GM21381 (cell line): ENCODE data around the gene ATP11A.

ENCODE experiments used
- ATAC-seq: cut with Tn5 transposase; IDR thresholded peaks from one replicate; pipeline ENCODE4 v1.9.1; 2021; ENCODE audit warnings: mild to moderate bottlenecking, moderate library complexity; ENCODE audit not compliant: unreplicated experiment

The ATP11A gene

DNA sequence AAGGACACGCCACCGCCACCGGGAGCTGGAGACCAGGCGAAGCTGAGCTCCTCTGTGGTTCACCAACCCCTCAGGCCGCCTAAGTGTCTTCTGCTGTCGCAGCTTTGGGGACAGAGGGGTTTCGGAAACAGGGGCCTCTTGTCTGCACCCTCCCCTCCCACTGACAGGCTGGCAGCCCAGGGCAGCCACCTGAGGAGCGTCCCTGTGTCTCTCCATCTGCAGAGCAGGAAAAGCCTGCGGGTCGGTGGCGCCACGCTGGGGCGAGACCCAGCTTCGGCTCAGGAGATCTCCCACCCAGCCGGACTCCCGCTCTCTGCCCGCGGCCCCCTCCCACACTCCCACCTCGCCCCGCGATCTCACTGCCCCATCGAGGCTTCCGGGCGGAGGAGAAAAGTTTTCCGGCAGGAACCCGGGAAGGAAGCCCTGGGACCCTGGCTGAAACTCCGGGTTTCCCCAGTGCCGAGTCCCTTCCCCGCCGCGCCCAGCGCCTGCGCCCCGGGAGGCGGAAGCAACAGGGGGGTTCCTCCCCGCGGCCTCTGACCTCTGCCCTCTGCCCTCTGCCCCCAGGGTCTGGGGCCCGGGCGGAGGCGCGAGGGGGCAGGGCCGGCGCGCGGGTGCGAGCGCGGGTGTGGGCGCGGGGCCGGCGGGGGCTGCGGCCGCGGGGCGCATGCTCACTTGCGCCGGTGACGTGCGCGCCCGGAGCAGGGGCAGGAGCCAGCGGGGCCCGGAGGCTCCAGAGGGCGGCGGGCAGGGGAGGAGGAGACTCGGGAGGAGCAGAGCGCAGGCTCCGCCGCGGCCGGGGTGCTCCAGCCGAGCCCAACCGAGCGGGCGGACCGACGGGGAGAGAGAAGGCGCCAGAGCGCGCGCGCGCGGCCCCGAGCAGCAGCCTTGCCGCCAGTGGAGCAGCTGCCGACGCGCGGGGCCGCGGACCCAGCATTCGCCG is at the start of gene ATP11A:
Gene ATP11A (plus strand): TSS at position 736 of the 943 bp plus-strand sequence. CDS start 379 bp downstream, outside the sequence.
- ATAC-seq: peak; percentile 75

- no peak for ATAC-seq
Measured at GRCh38 chr13:112641456-112642089, 48.3 kb upstream of the ATP11A start.

- no peak for ATAC-seq
Measured at GRCh38 chr13:112642090-112642460, 47.8 kb upstream of the ATP11A start.

- no peak for ATAC-seq
Measured at GRCh38 chr13:112643759-112644459, 45.9 kb upstream of the ATP11A start.

DNA sequence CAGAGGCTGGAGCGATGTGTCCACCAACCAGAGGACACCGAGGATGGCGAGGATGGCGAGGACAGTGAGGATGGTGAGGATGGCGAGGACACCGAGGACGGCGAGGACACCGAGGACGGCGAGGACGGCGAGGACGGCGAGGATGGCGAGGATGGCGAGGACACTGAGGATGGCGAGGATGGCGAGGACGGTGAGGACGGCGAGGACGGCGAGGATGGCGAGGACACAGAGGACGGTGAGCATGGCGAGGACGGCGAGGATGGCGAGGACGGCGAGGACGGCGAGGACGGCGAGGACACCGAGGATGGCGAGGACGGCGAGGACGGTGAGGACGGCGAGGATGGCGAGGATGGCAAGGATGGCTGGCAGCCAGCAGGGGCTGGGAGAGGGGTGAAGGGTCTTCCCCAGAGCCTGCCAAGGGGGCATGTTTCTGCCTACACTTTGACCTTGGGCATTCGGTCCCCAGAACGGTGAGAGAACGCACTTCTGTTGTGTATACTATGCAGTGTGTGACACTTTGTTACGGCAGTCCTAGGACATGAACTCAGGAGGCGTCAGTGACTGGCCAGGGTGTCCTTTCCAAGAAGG is 44.4 kb upstream of the ATP11A start:
- no peak for ATAC-seq

- no peak for ATAC-seq
Measured at GRCh38 chr13:112647256-112647655, 42.6 kb upstream of the ATP11A start.

DNA sequence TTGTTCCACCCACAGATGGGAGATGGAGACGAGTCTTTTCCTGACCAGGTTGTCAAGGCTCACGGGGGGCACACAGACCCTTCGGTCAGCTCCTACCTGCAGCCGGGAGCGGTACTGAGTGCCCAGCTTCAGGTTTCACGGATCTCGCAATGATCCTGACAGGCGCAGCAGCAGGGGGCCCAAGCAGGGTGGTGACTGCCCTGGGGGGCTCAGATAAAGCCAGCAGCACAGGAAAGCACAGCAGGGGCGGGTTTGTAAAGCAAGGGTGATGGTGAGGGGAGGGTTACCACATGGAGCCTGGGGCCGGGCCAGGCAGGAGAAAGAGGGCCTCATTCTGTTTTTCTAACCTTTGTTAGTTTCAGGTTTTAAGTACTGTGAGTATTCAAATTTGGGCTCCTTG is 41.7 kb upstream of the ATP11A start:
- no peak for ATAC-seq

GRCh38 chr13:112648966-112649690 is 40.7 kb upstream of the ATP11A start:
- ATAC-seq: no peak

- ATAC-seq: no peak
Measured at GRCh38 chr13:112651311-112651710, 38.5 kb upstream of the ATP11A start.

GRCh38 chr13:112651750-112652511 is 37.9 kb upstream of the ATP11A start:
- ATAC-seq: no peak

DNA sequence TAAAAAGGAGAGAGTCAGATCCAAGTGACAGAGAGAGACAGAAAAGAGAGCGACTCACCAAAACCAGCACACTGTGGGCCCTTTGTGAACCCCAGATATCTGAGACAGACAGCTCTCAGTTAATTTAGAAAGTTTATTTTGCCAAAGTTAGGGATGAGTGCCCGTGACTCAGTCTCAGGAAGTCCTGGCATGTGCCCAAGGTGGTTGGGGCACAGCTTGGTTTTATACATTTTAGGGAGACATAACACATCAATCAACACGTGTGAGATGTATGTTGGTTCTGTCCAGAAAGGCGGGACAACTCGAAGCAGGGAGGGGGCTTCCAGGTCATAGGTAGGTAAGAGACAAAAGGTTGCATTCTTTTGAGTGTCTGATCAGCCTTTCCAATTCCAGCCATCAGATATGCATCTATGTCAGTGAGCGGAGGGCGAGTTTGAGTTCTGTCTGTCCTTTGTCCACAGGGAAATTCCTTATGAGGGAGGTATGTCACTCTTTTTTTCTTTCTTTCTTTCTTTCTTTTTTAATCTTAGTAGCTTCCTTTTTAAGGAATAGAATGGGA is 37.2 kb upstream of the ATP11A start:
- no peak for ATAC-seq

DNA sequence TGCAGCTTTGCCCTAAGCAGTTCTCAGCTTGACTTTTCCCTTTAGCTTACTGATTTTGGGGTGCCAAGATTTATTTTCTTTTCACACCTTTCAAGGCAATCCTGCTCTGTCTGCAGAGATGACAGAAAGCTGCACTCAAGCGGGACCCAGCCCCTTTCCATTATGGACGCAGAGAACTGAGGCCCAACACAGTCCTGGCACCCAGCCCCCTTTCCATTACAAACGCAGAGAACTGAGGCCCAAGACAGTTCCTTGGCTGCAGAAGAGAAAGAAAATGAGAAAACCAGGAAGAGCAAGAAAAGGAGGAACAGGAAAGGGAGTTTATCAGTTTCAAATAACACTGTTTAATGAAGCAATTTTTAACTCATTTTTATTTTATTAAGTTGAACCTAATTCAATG is 36.8 kb upstream of the ATP11A start:
- ATAC-seq: no peak

DNA sequence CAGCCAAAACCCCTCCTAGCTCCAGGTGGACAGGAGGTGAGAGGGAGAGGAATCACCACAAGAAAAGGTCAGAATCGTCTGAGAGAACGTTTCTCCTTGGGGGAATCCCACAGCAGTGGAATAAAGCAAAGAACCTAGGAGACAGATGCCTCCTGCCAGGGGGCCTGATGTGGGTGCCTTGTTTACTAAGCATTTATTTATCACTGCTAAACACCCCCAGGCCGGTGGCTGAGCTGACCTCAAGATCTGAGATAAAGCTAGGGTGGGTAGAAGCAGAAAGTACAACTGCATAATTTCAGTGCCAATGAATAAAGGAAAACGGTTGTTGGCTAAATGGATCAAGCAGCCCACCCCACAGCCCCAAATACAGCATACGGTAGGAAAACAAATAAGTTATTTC is 33.9 kb upstream of the ATP11A start:
- ATAC-seq: no peak

- ATAC-seq: no peak
Measured at GRCh38 chr13:112657850-112658445, 31.9 kb upstream of the ATP11A start.

DNA sequence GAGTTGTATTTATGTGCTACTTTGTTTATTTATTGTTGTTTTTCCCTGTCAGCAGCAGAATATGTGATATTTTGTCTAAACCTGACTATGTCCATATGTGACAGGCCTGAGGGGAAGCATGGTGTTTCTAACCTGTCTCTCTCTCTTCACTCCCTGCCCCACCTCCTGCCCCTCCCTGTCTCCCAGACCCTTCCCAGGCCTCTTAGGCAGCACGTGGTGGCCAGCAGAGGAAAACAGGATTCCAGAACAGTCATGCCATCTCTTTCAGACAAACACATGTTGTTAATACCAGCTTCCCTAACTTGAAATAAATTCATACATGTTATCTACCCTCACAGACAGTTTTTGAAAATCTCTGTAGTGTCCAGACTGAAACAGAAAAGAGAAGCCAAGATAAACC is 31.0 kb upstream of the ATP11A start:
- no peak for ATAC-seq

GRCh38 chr13:112661291-112661690 is 28.5 kb upstream of the ATP11A start:
- no peak for ATAC-seq

GRCh38 chr13:112664501-112665203 is 25.2 kb upstream of the ATP11A start:
- no peak for ATAC-seq

GRCh38 chr13:112668924-112669323 is 20.9 kb upstream of the ATP11A start:
- ATAC-seq: no peak
